Panc1 (cell line): Measurements from ENCODE around the gene DEAF1. TPM values are rescaled to one million over a fixed set of nuclear protein-coding genes. Genes with fewer than 3 reads are reported as not detected.

Source experiments
- ATAC-seq: fragments of 200-7000 bp; cut with Tn5 transposase; 2 replicates; pipeline ENCODE4 v1.9.1; 2020; ENCODE audit warnings: mild to moderate bottlenecking, moderate library complexity
- BruUV-seq: library from RNA; stranded (reverse); fragments of 400-500 nt; replicated peaks from 2 replicates; lab custom pipeline; 2021; lab: Mats Ljungman, UMichigan
- CTCF ChIA-PET: fragments of 300-600 bp; sonication (Branson Sonifier 250); formaldehyde crosslinking; loops from one replicate; lab custom pipeline; 2022; ENCODE audit warnings: antibody characterized with exemption; lab: Charles Lee
- POLR2A ChIA-PET: fragments of 300-600 bp; sonication (Branson Sonifier 250); formaldehyde crosslinking; loops from one replicate; lab custom pipeline; 2022; ENCODE audit warnings: antibody characterized with exemption; lab: Charles Lee
- DNase-seq: peaks from one replicate; pipeline ENCODE4 v3.0.0-alpha.2; 2010; ENCODE audit warnings: low read depth, low spot score
- H3K27ac ChIP-seq: 2 replicates; pipeline ENCODE4 v1.5.1; 2011; ENCODE audit warnings: mild to moderate bottlenecking, low read length, inconsistent platforms
- H3K27me3 ChIP-seq: fragments of 200-500 bp; sonication (Bioruptor generic); 2 replicates; pipeline ENCODE4 v1.6.0; 2014; ENCODE audit warnings: low read length, inconsistent platforms; ENCODE audit not compliant: control insufficient read depth, insufficient read depth
- H3K36me3 ChIP-seq: fragments of 200-500 bp; sonication (Bioruptor generic); 2 replicates; pipeline ENCODE4 v1.5.1; 2014; ENCODE audit warnings: inconsistent platforms, mild to moderate bottlenecking, low read length, moderate library complexity; ENCODE audit not compliant: control insufficient read depth, insufficient read depth
- H3K4me1 ChIP-seq: 2 replicates; pipeline ENCODE4 v1.5.1; 2011; ENCODE audit warnings: inconsistent platforms, mild to moderate bottlenecking, low read length, moderate library complexity; ENCODE audit not compliant: control insufficient read depth, insufficient read depth
- H3K4me3 ChIP-seq, 2 experiments: 2 replicates each; pipeline ENCODE4 v1.5.1; 2011 to 2012; ENCODE audit warnings: low read depth in 2 of 2, low read length in 2 of 2, mild to moderate bottlenecking in 2 of 2, inconsistent platforms in 1 of 2, moderate library complexity in 1 of 2
- H3K9me3 ChIP-seq: fragments of 200-500 bp; sonication (Bioruptor generic); 2 replicates; pipeline ENCODE4 v1.5.1; 2014; ENCODE audit warnings: low read depth, mild to moderate bottlenecking, inconsistent platforms, low read length, moderate library complexity; ENCODE audit not compliant: control insufficient read depth, insufficient read depth
- POLR2AphosphoS5 ChIP-seq: IDR thresholded peaks from 2 replicates; pipeline ENCODE4 v1.6.1; 2012; ENCODE audit warnings: mild to moderate bottlenecking, low read depth, low read length, moderate library complexity
- REST ChIP-seq, 2 experiments: IDR thresholded peaks; 2 replicates each; pipeline ENCODE4 v1.6.1; 2011 to 2012; ENCODE audit warnings: low read depth in 2 of 2, control low read depth in 1 of 2, low read length in 1 of 2, mild to moderate bottlenecking in 1 of 2, moderate library complexity in 1 of 2; ENCODE audit not compliant: insufficient read depth in 1 of 2
- SIN3A ChIP-seq: IDR thresholded peaks from 2 replicates; pipeline ENCODE4 v1.6.1; 2012; ENCODE audit warnings: low read depth, mild to moderate bottlenecking, low read length, moderate library complexity, borderline replicate concordance; ENCODE audit not compliant: insufficient read depth
- TCF7L2 ChIP-seq: IDR thresholded peaks from 2 replicates; pipeline ENCODE4 v1.6.1; 2011; ENCODE audit warnings: mild to moderate bottlenecking, low read depth, low read length, inconsistent platforms
- in situ Hi-C: cut with HindIII; loops from 2 replicates; pipeline ENCODE4 v1.10.0; 2016; ENCODE audit warnings: low sequenced_read_pairs, low pct_unique_long_range_greater_than_20kb
- intact Hi-C: fragments of 100-400 bp; cut with micrococcal nuclease; formaldehyde crosslinking; loops from one replicate; pipeline ENCODE4 v1.10.0; 2022; ENCODE audit not compliant: unreplicated experiment
- total RNA-seq: library from RNA; stranded (reverse); gene quantifications from one replicate; pipeline ENCODE4 v1.2.1, GENCODE V29; 2021; ENCODE audit not compliant: unreplicated experiment
- TF ChIP-seq, protein P1 (sequence below): fragments of 450-650 bp; IDR thresholded peaks from 2 replicates; pipeline ENCODE4 v1.5.1; 2017; ENCODE audit warnings: mild to moderate bottlenecking

DEAF1 gene
- total RNA-seq, 1 experiment from 2014 or later = 105 TPM

DNA sequence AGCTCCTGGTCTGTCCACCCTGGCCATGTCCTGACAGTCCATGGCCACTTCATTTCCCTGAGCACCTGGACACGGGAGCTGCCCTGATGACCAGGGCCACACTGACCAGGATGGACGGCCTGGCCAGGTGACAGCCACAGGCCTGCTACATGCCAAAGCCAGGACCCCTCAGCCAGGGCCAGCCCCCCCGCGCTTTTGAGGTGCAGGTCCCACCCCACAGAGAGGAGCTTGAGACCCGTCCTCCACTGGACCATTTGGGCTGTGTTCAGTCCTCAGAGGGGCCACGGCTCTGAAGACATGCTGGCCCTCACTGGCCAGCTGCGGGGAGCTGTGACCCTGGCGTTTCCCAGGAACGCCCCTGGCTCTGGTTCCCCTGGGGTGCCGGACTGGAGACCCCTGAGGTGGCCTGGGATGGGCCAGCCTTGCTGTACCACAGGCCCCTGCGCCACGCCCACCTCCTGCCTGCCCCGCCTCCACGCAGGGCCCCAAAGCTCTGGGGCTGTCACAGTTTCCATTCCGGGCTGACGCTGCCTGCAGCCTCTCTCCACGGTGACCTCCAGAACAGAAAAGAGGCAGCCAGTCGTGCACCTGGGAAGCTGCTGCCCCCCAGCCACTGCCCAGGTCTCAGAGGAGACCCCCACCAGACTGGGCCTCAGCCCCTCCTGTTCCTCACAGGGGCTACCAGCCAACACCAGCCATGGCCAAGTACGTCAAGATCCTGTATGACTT lies 29.2 kb upstream of the DEAF1 start:
- in situ Hi-C loops (no loop called here), intact Hi-C loops (loop anchor here (5.0 to 10.0 kb wide), 2 partner anchors 62 to 169 kb away; no protein-coding TSS in a partner anchor)
- no TSS peak for BruUV-seq
- ChIA-PET CTCF (interaction anchor here (0.7 to 3.0 kb wide), 3 partner anchors 19 to 123 kb away, joined by 3 to 12 read pairs (median 3); partner anchors contain the start of gene TMEM80), POLR2A (no interaction called here)
- H3K27me3 ChIP-seq = no peaks in the 10 kb centered on the region
- H3K4me3 ChIP-seq = no peak overlapping the region
- ATAC-seq (no peak), DNase-seq (no peak)
- H3K27ac ChIP-seq = no peak overlapping the region
- TF ChIP-seq SIN3A (no peak), TCF7L2 (no peak), POLR2AphosphoS5 (no peak), REST (IDR thresholded peaks at IDR 0.05; ENCODE audit: insufficient read depth in 1 of 2, low read depth in 2 of 2, low read length in 1 of 2) (no peak)
- TF ChIP-seq, protein P1, sequence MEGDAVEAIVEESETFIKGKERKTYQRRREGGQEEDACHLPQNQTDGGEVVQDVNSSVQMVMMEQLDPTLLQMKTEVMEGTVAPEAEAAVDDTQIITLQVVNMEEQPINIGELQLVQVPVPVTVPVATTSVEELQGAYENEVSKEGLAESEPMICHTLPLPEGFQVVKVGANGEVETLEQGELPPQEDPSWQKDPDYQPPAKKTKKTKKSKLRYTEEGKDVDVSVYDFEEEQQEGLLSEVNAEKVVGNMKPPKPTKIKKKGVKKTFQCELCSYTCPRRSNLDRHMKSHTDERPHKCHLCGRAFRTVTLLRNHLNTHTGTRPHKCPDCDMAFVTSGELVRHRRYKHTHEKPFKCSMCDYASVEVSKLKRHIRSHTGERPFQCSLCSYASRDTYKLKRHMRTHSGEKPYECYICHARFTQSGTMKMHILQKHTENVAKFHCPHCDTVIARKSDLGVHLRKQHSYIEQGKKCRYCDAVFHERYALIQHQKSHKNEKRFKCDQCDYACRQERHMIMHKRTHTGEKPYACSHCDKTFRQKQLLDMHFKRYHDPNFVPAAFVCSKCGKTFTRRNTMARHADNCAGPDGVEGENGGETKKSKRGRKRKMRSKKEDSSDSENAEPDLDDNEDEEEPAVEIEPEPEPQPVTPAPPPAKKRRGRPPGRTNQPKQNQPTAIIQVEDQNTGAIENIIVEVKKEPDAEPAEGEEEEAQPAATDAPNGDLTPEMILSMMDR = no peak
- peaks cover 35% of the 10 kb centered on the region for H3K4me1 ChIP-seq
- H3K9me3 ChIP-seq = no peaks in the 10 kb centered on the region
- H3K36me3 ChIP-seq = peaks cover 5% of the 10 kb centered on the region; the same call in 1 of the 2 replicates

GRCh38 chr11:723120-723883 lies 28.3 kb upstream of the DEAF1 start:
- intact Hi-C loops (loop anchor here (1.0 to 10.0 kb wide), 3 partner anchors 27 to 169 kb away; no protein-coding TSS in a partner anchor), in situ Hi-C loops (no loop called here)
- BruUV-seq = no TSS peak
- DNase-seq (no peak), ATAC-seq (no peak)
- POLR2A ChIA-PET = interaction anchor here (0.6 kb wide), 1 partner anchor 44 kb away, joined by 3 read pairs; no protein-coding TSS in a partner anchor
- TF ChIP-seq SIN3A = no peak
- TF ChIP-seq, protein P1 = peak; percentile 65
- no peaks in the 10 kb centered on the region for H3K9me3 ChIP-seq
- H3K4me3 ChIP-seq = no peak overlapping the region
- CTCF ChIA-PET = interaction anchor here (0.6 to 0.7 kb wide), 2 partner anchors 164 to 169 kb away, joined by 3 read pairs; no protein-coding TSS in a partner anchor
- no peak overlapping the region for H3K27ac ChIP-seq
- peaks cover 25% of the 10 kb centered on the region for H3K4me1 ChIP-seq
- peaks cover 5% of the 10 kb centered on the region; the same call in 1 of the 2 replicates for H3K36me3 ChIP-seq
- no peaks in the 10 kb centered on the region for H3K27me3 ChIP-seq
